ENCODE results near the gene BCAS2. TPM values are rescaled to one million over a fixed set of nuclear protein-coding genes. Genes with fewer than 3 reads are reported as not detected.

Gene BCAS2
- total RNA-seq, 1 donor from 2014 or later = 45.6 TPM

- peaks cover 4% of the 10 kb centered on the region for H3K9me3 Mint-ChIP-seq (ENCODE audit: unreplicated experiment)
- TF ChIP-seq, protein P1, sequence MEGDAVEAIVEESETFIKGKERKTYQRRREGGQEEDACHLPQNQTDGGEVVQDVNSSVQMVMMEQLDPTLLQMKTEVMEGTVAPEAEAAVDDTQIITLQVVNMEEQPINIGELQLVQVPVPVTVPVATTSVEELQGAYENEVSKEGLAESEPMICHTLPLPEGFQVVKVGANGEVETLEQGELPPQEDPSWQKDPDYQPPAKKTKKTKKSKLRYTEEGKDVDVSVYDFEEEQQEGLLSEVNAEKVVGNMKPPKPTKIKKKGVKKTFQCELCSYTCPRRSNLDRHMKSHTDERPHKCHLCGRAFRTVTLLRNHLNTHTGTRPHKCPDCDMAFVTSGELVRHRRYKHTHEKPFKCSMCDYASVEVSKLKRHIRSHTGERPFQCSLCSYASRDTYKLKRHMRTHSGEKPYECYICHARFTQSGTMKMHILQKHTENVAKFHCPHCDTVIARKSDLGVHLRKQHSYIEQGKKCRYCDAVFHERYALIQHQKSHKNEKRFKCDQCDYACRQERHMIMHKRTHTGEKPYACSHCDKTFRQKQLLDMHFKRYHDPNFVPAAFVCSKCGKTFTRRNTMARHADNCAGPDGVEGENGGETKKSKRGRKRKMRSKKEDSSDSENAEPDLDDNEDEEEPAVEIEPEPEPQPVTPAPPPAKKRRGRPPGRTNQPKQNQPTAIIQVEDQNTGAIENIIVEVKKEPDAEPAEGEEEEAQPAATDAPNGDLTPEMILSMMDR (IDR thresholded peaks at IDR 0.05; ENCODE audit: unreplicated experiment) = no peak
- peaks cover 2% of the 10 kb centered on the region for H3K4me1 Mint-ChIP-seq (ENCODE audit: unreplicated experiment)
- H3K36me3 Mint-ChIP-seq (ENCODE audit: low read depth, unreplicated experiment) = no peaks in the 10 kb centered on the region
- DNase-seq (ENCODE audit: low spot score) = no peak
- no peak overlapping the region for H3K27ac Mint-ChIP-seq (ENCODE audit: unreplicated experiment)
- no peak overlapping the region for H3K4me3 Mint-ChIP-seq (ENCODE audit: unreplicated experiment)
- peaks cover 2% of the 10 kb centered on the region for H3K27me3 Mint-ChIP-seq (ENCODE audit: unreplicated experiment)
These were observed 50.3 kb downstream of the BCAS2 start for GRCh38 chr1:114531094-114531493.

GRCh38 chr1:114530224-114530623, 51.2 kb downstream of the BCAS2 start:
- Mint-ChIP-seq H3K27ac (ENCODE audit: unreplicated experiment) (no peak overlapping the region), H3K36me3 (ENCODE audit: low read depth, unreplicated experiment) (no peaks in the 10 kb centered on the region), H3K9me3 (ENCODE audit: unreplicated experiment) (peaks cover 4% of the 10 kb centered on the region), H3K27me3 (ENCODE audit: unreplicated experiment) (peaks cover 2% of the 10 kb centered on the region), H3K4me1 (ENCODE audit: unreplicated experiment) (peaks cover 2% of the 10 kb centered on the region), H3K4me3 (ENCODE audit: unreplicated experiment) (no peak overlapping the region)
- DNase-seq (ENCODE audit: low spot score) = no peak
- TF ChIP-seq, protein P1 (IDR thresholded peaks at IDR 0.05; ENCODE audit: unreplicated experiment) = no peak

GRCh38 chr1:114524944-114525343, 56.5 kb downstream of the BCAS2 start:
- Mint-ChIP-seq H3K27ac (ENCODE audit: unreplicated experiment) (no peak overlapping the region), H3K36me3 (ENCODE audit: low read depth, unreplicated experiment) (no peaks in the 10 kb centered on the region), H3K9me3 (ENCODE audit: unreplicated experiment) (no peaks in the 10 kb centered on the region), H3K27me3 (ENCODE audit: unreplicated experiment) (no peaks in the 10 kb centered on the region), H3K4me3 (ENCODE audit: unreplicated experiment) (no peak overlapping the region), H3K4me1 (ENCODE audit: unreplicated experiment) (no peaks in the 10 kb centered on the region)
- TF ChIP-seq, protein P1 (IDR thresholded peaks at IDR 0.05; ENCODE audit: unreplicated experiment) = no peak
- DNase-seq (ENCODE audit: low spot score) = no peak

DNA sequence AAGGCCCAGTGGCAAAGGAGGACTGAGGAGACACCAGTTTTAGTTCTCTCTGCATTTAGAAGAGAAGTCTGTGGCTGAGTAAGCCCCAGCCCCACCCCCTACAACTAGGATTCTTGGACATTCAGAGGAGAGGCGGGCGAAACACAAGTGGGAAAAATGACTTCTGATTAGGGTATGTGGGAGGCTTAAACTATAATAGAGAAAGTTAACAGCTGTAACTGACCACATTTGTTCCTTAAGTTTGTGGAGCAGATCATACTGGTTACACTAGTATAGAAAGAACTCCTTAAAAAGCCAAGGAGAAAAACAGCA, 59.2 kb downstream of the BCAS2 start:
- DNase-seq (ENCODE audit: low spot score) = no peak
- no peak overlapping the region for H3K27ac Mint-ChIP-seq (ENCODE audit: unreplicated experiment)
- H3K9me3 Mint-ChIP-seq (ENCODE audit: unreplicated experiment) = no peaks in the 10 kb centered on the region

DNA sequence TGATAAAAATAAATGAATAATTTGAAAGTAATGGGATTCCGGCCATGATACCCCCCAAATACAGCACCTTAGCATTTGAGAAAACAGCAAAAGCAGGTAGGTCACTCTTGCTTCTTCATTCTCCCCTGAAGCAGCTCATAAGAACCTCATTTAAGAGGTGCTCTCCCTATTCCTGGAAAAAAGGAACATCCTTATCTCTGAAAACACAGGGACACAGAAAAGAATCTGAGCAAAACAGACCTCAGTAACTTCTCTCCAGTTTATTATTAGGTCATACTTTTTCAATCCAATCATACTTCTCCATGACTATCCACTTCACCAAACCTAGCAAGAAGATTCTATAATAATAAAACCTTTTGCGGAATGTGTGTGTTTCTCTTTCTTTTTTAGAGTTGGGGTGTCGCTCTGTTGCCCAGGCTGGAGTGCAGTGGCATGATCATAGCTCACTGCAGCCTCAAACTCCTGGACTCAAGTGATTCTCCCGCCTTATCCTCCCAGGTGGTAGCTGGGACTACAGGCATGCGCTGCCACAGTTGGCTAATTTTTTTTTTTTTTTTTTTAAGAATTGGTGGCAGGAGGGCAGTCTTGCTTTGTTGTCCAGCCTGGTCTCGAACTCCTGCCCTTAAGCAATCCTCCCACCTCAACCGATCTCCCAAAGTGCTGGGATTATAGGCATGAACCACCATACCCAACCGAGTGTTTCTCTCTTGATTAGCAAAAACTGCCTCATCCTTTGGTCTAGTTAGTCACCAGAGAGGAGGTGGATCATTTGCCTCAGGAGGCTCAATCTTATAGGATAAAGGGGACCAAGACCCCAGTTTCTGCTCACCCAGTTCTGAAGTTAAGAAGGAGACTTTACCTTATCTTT, 59.8 kb downstream of the BCAS2 start:
- Mint-ChIP-seq H3K9me3 (ENCODE audit: unreplicated experiment) (no peaks in the 10 kb centered on the region), H3K27ac (ENCODE audit: unreplicated experiment) (no peak overlapping the region), H3K36me3 (ENCODE audit: low read depth, unreplicated experiment) (no peaks in the 10 kb centered on the region), H3K4me3 (ENCODE audit: unreplicated experiment) (no peak overlapping the region), H3K27me3 (ENCODE audit: unreplicated experiment) (no peaks in the 10 kb centered on the region), H3K4me1 (ENCODE audit: unreplicated experiment) (no peaks in the 10 kb centered on the region)
- TF ChIP-seq, protein P1 (IDR thresholded peaks at IDR 0.05; ENCODE audit: unreplicated experiment) = no peak
- no peak for DNase-seq (ENCODE audit: low spot score)

More for the DNA sequence above, 59.2 kb downstream of the BCAS2 start:
- Mint-ChIP-seq H3K27me3 (ENCODE audit: unreplicated experiment) (no peaks in the 10 kb centered on the region), H3K36me3 (ENCODE audit: low read depth, unreplicated experiment) (no peaks in the 10 kb centered on the region), H3K4me1 (ENCODE audit: unreplicated experiment) (no peaks in the 10 kb centered on the region), H3K4me3 (ENCODE audit: unreplicated experiment) (no peak overlapping the region)
- TF ChIP-seq, protein P1 (IDR thresholded peaks at IDR 0.05; ENCODE audit: unreplicated experiment) = no peak
